Kidney (tissue), 14 donors: Measurements from ENCODE around the gene RAD51B. TPM values are rescaled to one million over a fixed set of nuclear protein-coding genes. Genes with fewer than 3 reads are reported as not detected.

ENCODE experiments used
- DNase-seq, 5 donors: peaks; one replicate each; pipeline ENCODE4 v3.0.0-alpha.2; 2013 to 2020
- FAIRE-seq: peaks from 2 replicates; lab custom pipeline; 2012; peaks lifted over from hg19 to GRCh38; lab: Jason Lieb, UNC
- H3K27ac ChIP-seq, 2 donors: one replicate each; pipeline ENCODE4 v1.7.0; 2013; ENCODE audit warnings: low read depth in 2 of 2, low read length in 2 of 2, inconsistent platforms in 1 of 2
- H3K27me3 ChIP-seq: one replicate; pipeline ENCODE4 v1.7.1; 2013; ENCODE audit warnings: low read length, inconsistent platforms; ENCODE audit not compliant: control insufficient read depth, insufficient read depth
- H3K36me3 ChIP-seq, 3 donors: one replicate each; pipeline versions ENCODE4 v1.7.0 to v1.7.1; 2013; ENCODE audit warnings: low read length in 3 of 3, control low read depth in 1 of 3, inconsistent platforms in 1 of 3; ENCODE audit not compliant: insufficient read depth in 3 of 3, control insufficient read depth in 2 of 3
- H3K4me1 ChIP-seq, 3 donors: one replicate each; pipeline versions ENCODE4 v1.7.0 to v1.7.1; 2013; ENCODE audit warnings: low read length in 3 of 3, inconsistent platforms in 1 of 3, low read depth in 1 of 3; ENCODE audit not compliant: control insufficient read depth in 2 of 3, insufficient read depth in 2 of 3
- H3K4me3 ChIP-seq, 3 donors: one replicate each; pipeline versions ENCODE4 v1.7.0 to v1.8.1; 2013; ENCODE audit warnings: low read length in 3 of 3, control low read depth in 1 of 3, inconsistent platforms in 1 of 3
- H3K9ac ChIP-seq, 3 donors: one replicate each; pipeline versions ENCODE4 v1.7.0 to v1.7.1; 2013; ENCODE audit warnings: low read length in 3 of 3, control low read depth in 1 of 3, inconsistent platforms in 1 of 3
- H3K9me3 ChIP-seq, 3 donors: one replicate each; pipeline versions ENCODE4 v1.7.0 to v1.7.1; 2013; ENCODE audit warnings: low read length in 3 of 3, control low read depth in 1 of 3, inconsistent platforms in 1 of 3; ENCODE audit not compliant: control insufficient read depth in 2 of 3, insufficient read depth in 1 of 3
- CTCF ChIP-seq: IDR thresholded peaks from 3 replicates; pipeline ENCODE4 v1.5.1; 2012; ENCODE audit warnings: mild to moderate bottlenecking, moderate library complexity, borderline replicate concordance; ENCODE audit not compliant: insufficient read depth; ENCODE audit errors: extremely low read depth
- intact Hi-C: fragments of 100-400 bp; cut with DNase I; formaldehyde crosslinking; loops from one replicate; pipeline ENCODE4 v1.11.1; 2022
- polyA plus RNA-seq: library from polyadenylated mRNA; stranded (reverse); fragments of 350-450 nt; fragmentation: Illumina TruSeq; extraction: RNeasy Lipid Tissue Mini Kit (QIAGEN cat#74804); gene quantifications from one replicate; pipeline ENCODE4 v1.2.3, GENCODE V29; 2014; ENCODE audit warnings: low read depth, low replicate concordance; ENCODE audit not compliant: insufficient read depth
- total RNA-seq: library from RNA; stranded (reverse); fragmentation: NEBNext Ultra II Directional; extraction: Animal tissue kit (Norgen Biotek cat#: 25700); gene quantifications from one replicate; pipeline ENCODE4 v1.2.1, GENCODE V29; 2021
- donor health status: control.
- donor health status: control.
- donor health status: control.
- donor health status: control.
- donor health status: control.
- donor health status: DM: yes; HTN: yes; CAD: no.
- donor health status: Normal renal cell carcinoma (clear cell type).

Gene RAD51B
- total and polyA plus RNA-seq, 2 donors from 2014 or later: 6.9 to 18.0 TPM

DNA sequence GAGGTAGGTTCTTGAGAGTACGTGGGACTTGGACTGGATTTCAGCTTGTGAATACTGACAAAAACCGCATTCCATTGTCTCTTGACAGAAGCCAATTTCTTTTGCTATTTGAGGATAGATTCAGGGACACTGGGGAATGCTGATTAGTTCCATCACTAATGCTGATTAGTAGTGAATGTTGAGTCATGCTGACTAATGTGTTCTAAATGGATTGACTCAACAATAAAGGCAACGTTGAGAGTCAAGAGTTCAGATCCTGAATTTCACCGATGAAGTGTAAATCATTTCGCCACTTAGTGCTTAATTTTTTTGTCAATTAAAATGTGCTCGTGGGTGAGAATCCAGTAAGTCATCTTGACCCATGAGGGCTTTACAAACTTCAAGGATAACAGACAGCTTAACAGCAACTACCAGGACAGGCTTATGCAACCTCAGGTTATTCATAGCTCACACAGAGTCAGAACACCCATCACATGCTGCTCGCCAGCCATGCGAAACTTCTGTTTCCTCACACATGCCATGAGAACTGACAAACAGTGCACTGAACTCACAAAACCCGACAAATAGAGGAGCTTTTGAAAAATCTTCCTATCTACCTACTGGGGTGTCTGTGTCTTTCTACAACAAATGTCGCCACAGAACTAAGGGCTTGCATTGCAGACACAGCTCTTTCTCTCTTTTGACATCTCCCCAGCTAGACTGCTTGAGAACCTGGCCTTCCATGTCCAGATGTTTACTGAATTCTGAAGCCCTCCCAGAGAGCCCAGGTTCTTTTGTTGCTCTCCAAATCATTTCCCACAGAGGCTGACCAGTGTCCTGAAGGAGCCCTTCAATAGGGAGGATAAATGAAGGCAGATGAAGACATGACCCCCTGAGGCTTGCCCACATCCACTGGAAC, 656.9 kb downstream of the RAD51B start:
- no peaks in the 10 kb centered on the region for H3K9me3 ChIP-seq
- intact Hi-C loops: no loop called here
- no peak overlapping the region for H3K4me3 ChIP-seq
- no peaks in the 10 kb centered on the region for H3K36me3 ChIP-seq
- peak; percentile 13 for FAIRE-seq
- no peak for TF ChIP-seq CTCF
- H3K4me1 ChIP-seq: peaks cover 0 to 24% (median 15%) of the 10 kb centered on the region in 3 donors
- peak overlapping the region in 1 of 3 donors; percentile 0 for H3K9ac ChIP-seq
- peak in 4 of 5 donors; percentile 44 to 79 (median 67) for DNase-seq
- peak overlapping the region; percentile 30 to 47 for H3K27ac ChIP-seq
- H3K27me3 ChIP-seq: no peaks in the 10 kb centered on the region

GRCh38 chr14:68477110-68477455, 657.5 kb downstream of the RAD51B start:
- Histone ChIP-seq H3K9ac (peak overlapping the region in 1 of 3 donors; percentile 0), H3K36me3 (no peaks in the 10 kb centered on the region), H3K4me3 (no peak overlapping the region), H3K9me3 (no peaks in the 10 kb centered on the region), H3K4me1 (peaks cover 0 to 24% (median 12%) of the 10 kb centered on the region in 3 donors), H3K27ac (peak overlapping the region; percentile 30 to 47), H3K27me3 (no peaks in the 10 kb centered on the region)
- TF ChIP-seq CTCF: no peak
- intact Hi-C loops: no loop called here
- FAIRE-seq: no peak
- DNase-seq: no peak

DNA sequence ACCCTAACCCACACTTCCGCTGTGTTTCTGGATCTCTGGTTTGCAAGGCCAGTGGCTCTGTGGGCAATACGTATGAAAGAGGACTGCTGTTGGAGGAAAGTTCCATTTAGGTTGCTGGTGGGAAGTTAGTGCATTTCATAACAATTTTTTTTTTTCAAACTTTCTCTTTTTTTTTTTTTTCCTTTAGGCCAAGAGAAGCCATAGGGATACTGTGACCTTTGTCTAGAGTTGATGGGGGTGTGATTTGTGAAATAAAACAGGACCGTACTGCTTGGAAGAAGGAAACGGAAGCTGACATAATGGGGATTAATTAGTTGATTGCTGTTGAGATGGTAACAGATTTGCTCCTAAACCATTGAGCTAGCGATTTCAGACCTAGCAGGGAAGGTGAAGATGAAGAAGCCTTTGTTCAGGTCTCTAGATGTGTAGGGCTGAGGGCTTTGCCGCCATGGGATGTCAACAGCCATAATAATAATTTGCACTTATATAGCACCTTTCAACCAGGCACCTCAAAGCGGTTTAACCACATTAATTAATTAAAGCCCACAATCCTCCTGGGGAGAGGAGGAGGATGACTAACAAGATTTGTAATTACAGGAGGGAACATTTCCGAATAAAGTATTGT, 658.0 kb downstream of the RAD51B start:
- no peak overlapping the region for H3K9ac ChIP-seq
- H3K27me3 ChIP-seq: no peaks in the 10 kb centered on the region
- H3K36me3 ChIP-seq: no peaks in the 10 kb centered on the region
- no peak for DNase-seq
- intact Hi-C loops: no loop called here
- peaks cover 0 to 19% (median 11%) of the 10 kb centered on the region in 3 donors for H3K4me1 ChIP-seq
- no peak for FAIRE-seq
- no peak for TF ChIP-seq CTCF
- no peak overlapping the region for H3K4me3 ChIP-seq
- no peak overlapping the region for H3K27ac ChIP-seq
- no peaks in the 10 kb centered on the region for H3K9me3 ChIP-seq
